NOMO-1 (cell line): ENCODE measurements around the gene RPTOR.

ENCODE experiments used
- DNase-seq, 2 experiments: peaks; one replicate each; lab custom pipeline; 2025; ENCODE audit not compliant: unreplicated experiment in 2 of 2; lab: John Stamatoyannopoulos, UW

The RPTOR gene

DNA sequence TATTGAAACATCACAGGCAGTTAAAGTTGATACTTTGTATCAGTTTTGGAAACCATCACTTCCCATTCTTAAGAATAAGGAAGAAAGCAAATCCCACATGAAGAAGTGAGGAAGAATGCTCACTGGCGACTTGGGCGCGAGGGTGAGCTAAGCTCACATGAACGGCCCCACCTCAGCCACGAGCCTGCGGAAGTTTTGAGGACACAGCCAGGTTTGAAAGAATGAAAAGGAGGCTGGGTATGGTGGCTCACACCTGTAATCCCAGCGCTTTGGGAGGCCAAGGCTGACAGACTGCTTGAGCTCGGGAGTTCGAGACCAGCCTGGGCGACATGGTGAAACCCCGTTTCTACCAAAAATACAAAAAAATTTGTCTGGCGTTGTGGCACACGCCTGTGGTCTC lies 336.7 kb downstream of the RPTOR start:
- no peak for DNase-seq

DNA sequence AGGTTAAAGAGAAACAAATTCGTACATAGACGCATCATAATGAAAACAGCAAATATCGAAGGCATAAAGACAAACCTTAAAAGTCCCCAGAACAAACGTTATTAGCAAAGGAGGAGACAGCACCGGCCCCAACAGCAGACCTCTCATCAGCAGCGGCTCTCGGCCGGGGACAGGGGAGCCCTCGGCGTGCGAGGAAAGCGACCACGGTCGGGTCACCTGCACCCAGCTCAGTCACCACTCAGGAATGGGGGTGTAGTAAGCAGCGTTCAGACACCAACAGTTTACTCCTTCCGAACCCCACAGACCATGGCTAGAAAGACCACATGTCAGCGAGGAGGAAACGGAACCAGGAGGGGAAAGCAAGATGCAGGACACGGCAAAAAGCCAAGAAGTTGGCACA lies 337.7 kb downstream of the RPTOR start:
- DNase-seq: no peak

DNA sequence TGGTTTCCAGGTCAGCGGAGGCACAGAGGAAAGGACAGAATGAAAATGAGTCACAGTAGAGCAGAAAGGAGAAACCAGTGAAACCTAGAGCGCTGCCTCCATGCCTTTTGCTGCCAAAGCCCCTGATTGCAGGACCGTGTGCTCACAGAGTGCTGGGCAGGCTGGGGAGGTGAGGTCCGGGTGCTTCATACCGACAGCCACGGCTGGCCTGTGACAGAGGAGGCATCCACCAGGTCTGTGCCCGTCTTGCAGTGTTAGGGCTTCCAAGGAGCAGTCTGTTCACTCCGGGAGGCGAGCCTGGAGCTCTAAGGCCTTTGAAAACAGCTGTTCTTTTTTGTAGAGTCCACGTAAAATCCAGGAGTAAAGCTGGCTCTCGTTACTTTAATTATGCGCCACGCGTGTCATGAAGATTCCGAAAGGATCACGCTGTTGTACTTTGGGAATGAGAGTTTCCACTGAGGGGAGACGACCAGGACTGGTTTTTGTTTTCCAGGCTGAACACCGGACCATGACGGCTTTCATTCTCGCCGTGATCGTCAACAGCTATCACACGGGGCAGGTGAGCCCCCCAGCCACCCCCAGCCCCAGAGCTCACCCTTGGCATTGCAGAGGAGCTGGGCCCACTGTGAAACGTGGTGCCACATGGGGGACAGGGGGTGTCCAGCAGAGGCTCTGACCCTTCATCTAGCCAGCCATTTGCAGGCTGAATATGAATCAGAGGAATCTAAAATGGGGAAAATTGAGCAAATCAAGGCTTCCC lies 338.5 kb downstream of the RPTOR start:
- no peak for DNase-seq

DNA sequence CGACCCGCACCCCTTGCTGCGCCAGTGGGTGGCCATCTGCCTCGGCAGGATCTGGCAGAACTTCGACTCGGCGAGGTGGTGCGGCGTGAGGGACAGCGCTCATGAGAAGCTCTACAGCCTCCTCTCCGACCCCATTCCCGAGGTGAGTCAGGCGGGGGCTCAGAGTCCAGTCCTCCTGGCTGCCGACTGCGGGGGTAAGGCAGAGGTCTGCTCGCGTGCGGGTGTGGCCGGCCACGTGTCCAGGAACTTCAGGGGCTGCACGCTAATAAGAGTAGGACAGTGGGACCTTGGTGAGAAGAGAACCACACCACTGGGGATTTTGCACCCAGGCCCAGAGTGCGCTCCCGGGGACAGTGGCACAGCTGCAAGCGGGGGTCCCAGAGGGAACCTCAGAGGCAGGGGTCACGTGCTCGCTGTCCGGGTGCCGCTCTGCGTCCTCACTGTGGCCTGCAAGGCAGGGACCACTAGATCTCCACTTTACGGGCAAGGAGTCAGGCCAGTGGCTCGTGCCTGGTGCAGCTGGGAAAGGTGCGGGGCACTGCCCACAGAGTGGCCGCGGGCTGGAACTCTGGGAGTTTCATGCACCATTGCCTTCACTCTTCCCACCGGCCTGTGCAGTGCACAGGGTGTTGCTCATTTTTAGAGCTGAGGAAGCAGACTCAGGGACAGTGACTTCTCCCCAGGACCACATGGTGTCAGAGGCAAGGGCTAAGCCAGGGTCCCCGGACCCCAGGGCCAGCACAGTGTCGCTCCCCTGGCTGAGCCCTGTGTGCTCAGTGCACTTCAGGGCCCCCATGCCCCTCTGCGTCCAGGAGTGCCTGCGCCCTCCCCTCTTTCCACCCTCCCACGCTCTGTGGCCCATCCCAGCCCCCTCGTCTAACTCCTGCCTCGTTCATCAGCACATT lies 339.4 kb downstream of the RPTOR start:
- DNase-seq: no peak

- no peak for DNase-seq
Measured at GRCh38 chr17:80884811-80885210, 340.2 kb downstream of the RPTOR start.

- DNase-seq: no peak
Measured at GRCh38 chr17:80885947-80886582, 341.4 kb downstream of the RPTOR start.

DNA sequence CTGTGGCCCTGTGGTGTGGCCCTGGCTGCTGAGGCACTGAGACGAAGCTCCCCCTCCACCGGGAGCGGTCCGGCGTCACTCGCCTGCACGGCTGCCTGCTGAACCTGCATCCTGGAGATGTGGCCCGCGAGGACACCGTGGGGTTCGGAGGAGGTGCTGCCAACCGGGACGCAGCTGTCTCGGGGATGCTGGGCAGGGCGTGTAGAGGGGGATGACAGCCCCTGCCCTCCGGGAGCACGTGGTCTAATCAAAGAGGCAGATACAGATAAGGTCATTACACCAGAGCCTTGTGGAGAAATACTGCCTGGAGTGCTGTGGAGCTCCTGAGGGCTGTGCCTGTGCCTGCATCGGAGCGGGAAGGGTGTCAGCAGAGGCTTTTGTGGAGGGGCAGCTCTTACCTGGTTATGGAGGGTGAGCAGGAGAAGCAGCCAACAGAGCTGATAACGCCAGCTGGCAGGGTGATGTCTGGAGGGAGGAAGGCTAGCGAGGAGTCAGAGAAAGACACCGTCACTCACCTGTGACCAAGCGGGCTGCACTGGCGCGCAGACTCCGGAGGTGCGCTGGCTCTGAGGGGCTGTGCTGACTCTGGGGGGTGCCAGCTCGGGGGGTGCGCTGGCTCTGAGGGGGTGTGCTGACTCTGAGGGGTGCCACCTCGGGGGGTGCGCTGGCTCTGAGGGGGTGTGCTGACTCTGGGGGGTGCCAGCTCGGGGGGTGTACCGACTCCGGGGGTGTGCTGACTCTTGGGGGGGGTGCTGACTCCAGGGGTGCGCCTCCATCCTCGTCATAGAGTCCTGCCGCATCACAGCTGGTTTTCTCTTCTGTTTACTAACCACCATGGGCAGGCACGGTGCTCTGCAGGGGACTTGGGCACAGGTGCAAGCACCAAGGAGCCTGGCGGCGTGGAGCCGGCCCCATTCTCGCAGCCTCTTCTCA lies 342.3 kb downstream of the RPTOR start:
- DNase-seq: no peak

DNA sequence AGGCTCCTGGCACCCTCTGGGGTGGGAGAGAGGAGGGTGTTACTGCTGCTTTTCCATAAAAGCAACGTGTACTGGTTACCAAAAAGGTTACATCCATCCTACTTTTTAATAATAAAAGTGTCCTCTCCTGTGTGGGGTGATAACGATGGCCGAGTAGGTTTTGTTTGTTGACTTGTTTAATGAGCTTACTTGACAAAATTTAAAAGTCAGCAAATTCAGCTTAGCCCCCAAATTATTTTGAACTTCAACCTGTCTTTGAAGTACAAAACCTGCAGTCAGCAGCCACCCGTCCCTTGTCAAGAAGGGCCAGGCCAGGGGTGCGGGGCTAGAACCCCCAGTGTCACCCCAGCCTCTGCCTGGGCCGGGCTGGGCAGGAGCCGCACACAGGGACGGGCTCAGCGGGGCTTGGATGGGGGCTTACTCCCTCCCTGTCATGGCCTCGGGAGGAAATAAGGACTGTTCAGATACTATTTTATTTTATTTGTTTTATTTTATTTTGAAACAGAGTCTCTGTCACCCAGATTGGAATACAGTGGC lies 343.1 kb downstream of the RPTOR start:
- DNase-seq: no peak

GRCh38 chr17:80888276-80889160 lies 343.9 kb downstream of the RPTOR start:
- DNase-seq: no peak

GRCh38 chr17:80889231-80890195 lies 344.9 kb downstream of the RPTOR start:
- no peak for DNase-seq

GRCh38 chr17:80890196-80890920 lies 345.7 kb downstream of the RPTOR start:
- no peak for DNase-seq

GRCh38 chr17:80890921-80891396 lies 346.3 kb downstream of the RPTOR start:
- DNase-seq: peak in 1 of 2 experiments; percentile 7

DNA sequence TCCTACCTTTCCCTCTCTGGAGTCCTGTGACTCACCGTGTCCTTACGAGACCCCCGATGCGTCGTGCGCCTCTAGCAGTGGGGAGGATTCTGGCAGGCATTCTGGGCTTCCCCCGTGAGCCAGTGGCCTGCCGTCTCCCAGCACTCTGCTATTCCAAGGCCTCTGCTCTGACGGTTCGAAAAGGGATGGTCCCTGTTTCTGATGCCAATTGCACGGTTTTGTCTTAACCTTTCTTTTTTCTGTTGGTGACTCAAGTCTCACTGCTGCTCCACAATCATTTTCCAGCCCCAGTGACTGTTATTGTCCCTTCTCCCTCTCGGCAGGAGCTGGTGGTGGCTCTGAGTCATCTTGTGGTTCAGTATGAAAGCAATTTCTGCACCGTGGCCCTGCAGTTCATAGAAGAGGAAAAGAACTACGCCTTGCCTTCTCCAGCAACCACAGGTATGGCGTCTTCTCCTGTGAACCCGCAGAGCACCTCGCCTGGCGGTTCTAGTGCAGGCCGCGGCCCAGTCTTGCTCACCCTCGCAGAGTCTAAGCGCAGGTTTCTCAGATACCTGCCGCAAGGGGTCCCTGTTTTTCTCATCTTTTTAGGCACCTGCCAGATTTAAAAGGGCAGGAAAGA lies 346.9 kb downstream of the RPTOR start:
- DNase-seq: peak; percentile 68 to 87

DNA sequence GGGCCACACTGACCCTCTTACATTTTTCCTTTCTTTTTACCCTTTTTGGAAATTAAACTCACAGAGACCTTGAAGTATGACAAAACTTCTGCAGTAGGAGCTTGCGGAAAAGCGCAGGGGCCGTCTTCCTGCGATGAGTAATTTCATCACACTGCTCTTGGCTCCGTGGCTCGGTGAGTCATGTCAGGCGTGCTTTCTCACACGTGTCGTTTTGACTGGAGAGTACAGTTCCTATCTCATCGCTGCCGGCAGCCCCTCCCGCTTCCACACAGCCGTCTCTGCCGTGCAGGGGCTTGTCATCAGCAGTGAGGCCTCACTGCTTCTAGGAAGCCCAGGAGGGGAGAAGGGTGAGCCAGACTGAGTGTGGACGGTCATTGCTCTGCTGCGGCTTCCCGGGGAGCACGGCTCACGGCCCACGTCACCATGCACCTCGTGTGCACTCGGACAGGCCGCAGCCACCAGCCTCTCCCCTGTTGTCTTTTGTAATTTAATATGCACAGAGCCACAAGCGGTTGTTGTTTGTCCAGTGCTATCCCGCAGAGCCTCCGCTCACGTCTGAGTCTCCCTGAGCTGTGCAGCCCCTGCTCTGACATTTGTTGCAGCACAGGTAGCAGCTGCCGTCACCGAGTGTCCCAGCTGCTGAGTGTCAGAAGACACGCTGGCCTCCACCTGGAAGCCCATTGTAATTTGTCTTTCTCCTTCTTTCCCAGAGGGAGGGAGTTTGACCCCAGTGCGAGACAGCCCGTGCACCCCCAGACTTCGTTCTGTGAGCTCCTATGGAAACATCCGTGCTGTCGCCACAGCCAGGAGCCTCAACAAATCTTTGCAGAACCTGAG lies 347.6 kb downstream of the RPTOR start:
- peak; percentile 93 to 97 for DNase-seq

- DNase-seq: no peak
Measured at GRCh38 chr17:80892900-80893603, 348.4 kb downstream of the RPTOR start.
